Activated CD4-positive, alpha-beta T cell treated with anti-CD3 and anti-CD28 coated beads for 24 hours (primary cell): ENCODE data around the gene TUBGCP6.
A peak's percentile ranks its signal among the peaks of the same experiment; 100 is the strongest.
"Not testable (repeated sequence)": the region's sequence is repeated elsewhere in the genome, so short reads cannot be mapped to it uniquely, and the experiment has no call there.

Experiments
- DNase-seq, 2 donors: peaks; one replicate each; pipeline ENCODE4 v3.0.0-alpha.2; 2020; ENCODE audit warnings: low read depth in 2 of 2

Gene TUBGCP6

GRCh38 chr22:50170453-50171318 lies 74.1 kb downstream of the TUBGCP6 start, which contains the start of gene PANX2:
PANX2 (plus strand) TSS chr22:50170731; CDS start chr22:50170731, 0 bp downstream.
- DNase-seq = no peak

DNA sequence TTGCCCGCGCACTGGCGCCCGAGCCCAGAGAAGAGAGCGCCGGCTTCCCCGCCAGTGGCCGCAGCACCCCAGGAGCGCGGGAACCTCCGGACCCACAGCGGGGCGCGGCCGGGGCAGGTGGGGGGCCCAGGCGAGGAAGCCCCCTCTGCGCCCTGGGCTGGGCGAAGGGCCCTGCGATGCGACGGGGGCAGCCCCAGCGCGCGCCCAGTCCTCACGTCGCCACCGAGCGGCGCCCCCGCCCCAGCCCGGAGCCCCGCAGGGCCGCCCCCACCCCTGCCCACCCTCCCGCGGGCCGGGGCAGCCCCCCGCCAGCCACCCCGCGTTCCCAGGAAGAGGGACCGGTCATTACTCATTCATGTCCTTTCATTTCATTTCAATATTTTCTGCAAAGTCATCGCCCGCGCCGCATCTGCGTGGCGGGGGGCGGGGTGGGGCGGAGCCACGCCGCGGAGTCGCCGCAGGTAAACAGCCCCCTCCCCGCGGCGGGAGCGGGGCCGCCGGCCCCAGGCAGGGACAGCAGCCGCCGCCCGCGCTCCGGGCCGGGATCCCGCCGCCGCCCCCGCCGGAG lies 75.0 kb downstream of the TUBGCP6 start:
- peak; percentile 45 to 52 for DNase-seq

- no peak for DNase-seq
These were observed 75.6 kb downstream of the TUBGCP6 start for GRCh38 chr22:50169181-50169759.

DNA sequence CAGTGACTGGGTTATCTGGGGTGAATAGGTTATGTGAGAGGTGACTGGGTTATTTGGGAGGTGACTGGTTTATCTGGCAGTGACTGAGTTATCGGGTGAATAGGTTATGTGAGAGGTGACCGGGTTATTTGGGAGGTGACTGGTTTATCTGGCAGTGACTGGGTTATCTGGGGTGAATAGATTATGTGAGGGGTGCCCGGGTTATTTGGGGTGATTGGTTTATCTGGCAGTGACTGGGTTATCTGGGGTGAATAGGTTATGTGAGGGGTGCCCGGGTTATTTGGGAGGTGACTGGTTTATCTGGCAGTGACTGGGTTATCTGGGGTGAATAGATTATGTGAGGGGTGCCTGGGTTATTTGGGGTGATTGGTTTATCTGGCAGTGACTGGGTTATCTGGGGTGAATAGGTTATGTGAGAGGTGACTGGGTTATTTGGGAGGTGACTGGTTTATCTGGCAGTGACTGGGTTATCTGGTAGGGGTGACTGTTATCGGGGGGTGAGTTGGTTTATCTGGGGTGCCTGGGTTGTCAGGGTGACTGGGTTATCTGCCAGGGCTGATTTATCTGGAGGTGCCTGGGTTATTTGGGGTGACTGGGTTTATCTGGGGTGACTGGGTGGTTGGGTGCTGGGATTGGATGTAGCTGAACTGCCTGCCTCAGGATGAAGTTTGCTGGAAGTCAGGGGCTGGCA lies 76.2 kb downstream of the TUBGCP6 start:
- DNase-seq = not testable (repeated sequence)

DNA sequence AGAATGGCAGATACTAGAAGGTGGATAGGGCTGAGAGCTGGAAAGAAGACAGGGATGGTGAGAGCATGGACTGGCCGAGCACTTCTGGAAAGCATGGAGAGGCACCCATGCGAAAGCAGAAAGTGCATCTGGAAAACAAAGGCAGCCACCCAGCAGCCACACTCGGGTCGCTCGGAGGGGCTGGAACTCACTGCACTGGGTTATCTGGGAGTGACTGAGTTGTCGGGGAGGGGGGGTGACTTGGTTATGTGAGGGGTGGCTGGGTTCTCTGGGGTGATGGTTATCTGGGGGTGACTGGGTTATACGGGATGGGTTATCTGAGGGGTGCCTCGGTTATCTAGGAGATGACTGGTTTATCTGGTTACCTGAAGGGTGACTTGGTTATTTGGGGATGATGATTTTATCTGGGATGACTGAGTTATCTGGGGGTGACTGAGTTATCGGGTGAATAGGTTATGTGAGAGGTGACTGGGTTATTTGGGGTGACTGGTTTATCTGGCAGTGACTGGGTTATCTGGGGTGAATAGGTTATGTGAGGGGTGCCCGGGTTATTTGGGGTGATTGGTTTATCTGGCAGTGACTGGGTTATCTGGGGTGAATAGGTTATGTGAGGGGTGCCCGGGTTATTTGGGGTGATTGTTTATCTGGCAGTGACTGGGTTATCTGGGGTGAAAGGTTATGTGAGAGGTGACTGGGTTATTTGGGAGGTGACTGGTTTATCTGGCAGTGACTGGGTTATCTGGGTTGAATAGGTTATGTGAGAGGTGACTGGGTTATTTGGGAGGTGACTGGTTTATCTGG lies 76.9 kb downstream of the TUBGCP6 start:
- DNase-seq = no peak
